ENCODE results near the gene EIF2B5.

Gene EIF2B5

GRCh38 chr3:184186902-184187207 is 51.7 kb downstream of the EIF2B5 start:
- H3K36me3 ChIP-seq (ENCODE audit: control insufficient read depth, insufficient read depth, low read length) = peaks cover 62% of the 10 kb centered on the region

GRCh38 chr3:184188080-184188479 is 52.9 kb downstream of the EIF2B5 start:
- H3K27ac ChIP-seq (ENCODE audit: insufficient read depth, low read length, poor library complexity, severe bottlenecking) = no peak overlapping the region
- H3K4me1 ChIP-seq (ENCODE audit: control insufficient read depth, insufficient read depth, low read length, poor library complexity, severe bottlenecking) = peaks cover 17% of the 10 kb centered on the region
- peaks cover 62% of the 10 kb centered on the region for H3K36me3 ChIP-seq (ENCODE audit: control insufficient read depth, insufficient read depth, low read length)
- H3K9me3 ChIP-seq (ENCODE audit: control insufficient read depth, low read length) = no peaks in the 10 kb centered on the region
- DNase-seq = no peak
- no peak overlapping the region for H3K4me3 ChIP-seq (ENCODE audit: insufficient read depth, low read depth, low read length, poor library complexity, severe bottlenecking)
- H3K27me3 ChIP-seq (replicated peaks; ENCODE audit: control insufficient read depth, insufficient read depth, low read length, poor library complexity, severe bottlenecking) = no peaks in the 10 kb centered on the region

More at GRCh38 chr3:184186902-184187207, 51.7 kb downstream of the EIF2B5 start:
- H3K4me3 ChIP-seq (ENCODE audit: insufficient read depth, low read depth, low read length, poor library complexity, severe bottlenecking) = peak overlapping the region; percentile 75
- no peaks in the 10 kb centered on the region for H3K27me3 ChIP-seq (replicated peaks; ENCODE audit: control insufficient read depth, insufficient read depth, low read length, poor library complexity, severe bottlenecking)
- peaks cover 17% of the 10 kb centered on the region for H3K4me1 ChIP-seq (ENCODE audit: control insufficient read depth, insufficient read depth, low read length, poor library complexity, severe bottlenecking)
- no peaks in the 10 kb centered on the region for H3K9me3 ChIP-seq (ENCODE audit: control insufficient read depth, low read length)
- peak overlapping the region; percentile 72 for H3K27ac ChIP-seq (ENCODE audit: insufficient read depth, low read length, poor library complexity, severe bottlenecking)
- DNase-seq = no peak

GRCh38 chr3:184189421-184189820 is 54.3 kb downstream of the EIF2B5 start:
- Histone ChIP-seq H3K4me1 (ENCODE audit: control insufficient read depth, insufficient read depth, low read length, poor library complexity, severe bottlenecking) (peaks cover 17% of the 10 kb centered on the region), H3K27me3 (replicated peaks; ENCODE audit: control insufficient read depth, insufficient read depth, low read length, poor library complexity, severe bottlenecking) (no peaks in the 10 kb centered on the region), H3K36me3 (ENCODE audit: control insufficient read depth, insufficient read depth, low read length) (peaks cover 63% of the 10 kb centered on the region), H3K4me3 (ENCODE audit: insufficient read depth, low read depth, low read length, poor library complexity, severe bottlenecking) (no peak overlapping the region), H3K27ac (ENCODE audit: insufficient read depth, low read length, poor library complexity, severe bottlenecking) (no peak overlapping the region), H3K9me3 (ENCODE audit: control insufficient read depth, low read length) (no peaks in the 10 kb centered on the region)
- no peak for DNase-seq

DNA sequence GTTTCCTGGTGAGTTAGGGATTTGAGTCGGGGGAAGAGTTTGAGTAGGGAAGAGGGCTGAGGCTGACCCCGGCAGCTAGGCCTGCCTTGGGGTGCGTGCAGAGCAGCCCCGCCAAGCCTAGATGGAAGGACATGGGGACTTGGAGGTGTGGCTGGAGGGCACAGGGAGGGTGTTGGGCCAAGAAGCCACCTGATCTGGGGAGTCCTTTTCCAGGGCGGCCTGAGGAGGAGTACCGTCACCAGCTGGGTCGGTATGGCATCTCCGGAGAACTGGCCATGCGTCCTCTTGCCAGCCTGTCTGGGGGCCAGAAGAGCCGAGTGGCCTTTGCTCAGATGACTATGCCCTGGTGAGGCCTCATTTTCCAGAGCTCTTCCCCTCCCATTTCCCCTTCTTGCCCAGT is 57.7 kb downstream of the EIF2B5 start:
- Histone ChIP-seq H3K36me3 (ENCODE audit: control insufficient read depth, insufficient read depth, low read length) (peaks cover 71% of the 10 kb centered on the region), H3K4me1 (ENCODE audit: control insufficient read depth, insufficient read depth, low read length, poor library complexity, severe bottlenecking) (no peaks in the 10 kb centered on the region), H3K27ac (ENCODE audit: insufficient read depth, low read length, poor library complexity, severe bottlenecking) (no peak overlapping the region), H3K4me3 (ENCODE audit: insufficient read depth, low read depth, low read length, poor library complexity, severe bottlenecking) (no peak overlapping the region), H3K9me3 (ENCODE audit: control insufficient read depth, low read length) (no peaks in the 10 kb centered on the region), H3K27me3 (replicated peaks; ENCODE audit: control insufficient read depth, insufficient read depth, low read length, poor library complexity, severe bottlenecking) (no peaks in the 10 kb centered on the region)
- DNase-seq = no peak

GRCh38 chr3:184193991-184194539 is 58.9 kb downstream of the EIF2B5 start:
- H3K4me1 ChIP-seq (ENCODE audit: control insufficient read depth, insufficient read depth, low read length, poor library complexity, severe bottlenecking) = no peaks in the 10 kb centered on the region
- DNase-seq = no peak
- H3K9me3 ChIP-seq (ENCODE audit: control insufficient read depth, low read length) = no peaks in the 10 kb centered on the region
- no peak overlapping the region for H3K4me3 ChIP-seq (ENCODE audit: insufficient read depth, low read depth, low read length, poor library complexity, severe bottlenecking)
- H3K27me3 ChIP-seq (replicated peaks; ENCODE audit: control insufficient read depth, insufficient read depth, low read length, poor library complexity, severe bottlenecking) = no peaks in the 10 kb centered on the region
- H3K36me3 ChIP-seq (ENCODE audit: control insufficient read depth, insufficient read depth, low read length) = peaks cover 62% of the 10 kb centered on the region
- H3K27ac ChIP-seq (ENCODE audit: insufficient read depth, low read length, poor library complexity, severe bottlenecking) = no peak overlapping the region
